GM23338 (cell line): Measurements from ENCODE around the gene DPYSL5. TPM values are rescaled to one million over a fixed set of nuclear protein-coding genes. Genes with fewer than 3 reads are reported as not detected.

Experiments used
- ATAC-seq: fragments of 200-7000 bp; cut with Tn5 transposase; 3 replicates; pipeline ENCODE4 v1.9.1; 2020
- DNase-seq: peaks from one replicate; pipeline ENCODE4 v3.0.0-alpha.2; 2015; ENCODE audit warnings: low spot score
- H2AFZ ChIP-seq: fragments of 200-600 bp; sonication (generic); 2 replicates; pipeline ENCODE4 v1.8.0; 2016; ENCODE audit warnings: antibody characterized with exemption, mild to moderate bottlenecking, moderate library complexity
- H3F3A ChIP-seq: fragments of 200-600 bp; sonication (generic); replicated peaks from 2 replicates; pipeline ENCODE4 v1.8.0; 2017; ENCODE audit warnings: antibody characterized with exemption, mixed run types, low read depth
- H3K27ac ChIP-seq: fragments of 200-600 bp; sonication (generic); 2 replicates; pipeline ENCODE4 v1.6.1; 2016; ENCODE audit warnings: low read depth
- H3K27me3 ChIP-seq: fragments of 200-600 bp; sonication (generic); 2 replicates; pipeline ENCODE4 v1.8.0; 2016; ENCODE audit warnings: mild to moderate bottlenecking, mixed run types, moderate library complexity; ENCODE audit not compliant: insufficient read depth
- H3K36me3 ChIP-seq: fragments of 200-600 bp; sonication (generic); 2 replicates; pipeline ENCODE4 v1.8.0; 2016; ENCODE audit warnings: mild to moderate bottlenecking; ENCODE audit not compliant: insufficient read depth
- H3K4me1 ChIP-seq: fragments of 200-600 bp; sonication (generic); 2 replicates; pipeline ENCODE4 v1.8.0; 2016; ENCODE audit warnings: mild to moderate bottlenecking, moderate library complexity; ENCODE audit not compliant: insufficient read depth
- H3K4me2 ChIP-seq: fragments of 200-600 bp; sonication (generic); 2 replicates; pipeline ENCODE4 v1.7.1; 2017; ENCODE audit warnings: mixed run types
- H3K4me3 ChIP-seq: fragments of 200-600 bp; sonication (generic); 2 replicates; pipeline ENCODE4 v1.6.1; 2016; ENCODE audit warnings: mixed run types
- H3K79me2 ChIP-seq: fragments of 200-600 bp; sonication (generic); replicated peaks from 2 replicates; pipeline ENCODE4 v1.8.0; 2017; ENCODE audit warnings: mild to moderate bottlenecking; ENCODE audit not compliant: insufficient read depth
- H3K9me2 ChIP-seq: fragments of 200-600 bp; sonication (generic); 2 replicates; pipeline ENCODE4 v1.8.0; 2017; ENCODE audit not compliant: insufficient read depth
- H4K20me1 ChIP-seq: fragments of 200-600 bp; sonication (generic); replicated peaks from 2 replicates; pipeline ENCODE4 v1.8.0; 2017; ENCODE audit warnings: mild to moderate bottlenecking; ENCODE audit not compliant: insufficient read depth
- H3K27ac Mint-ChIP-seq: 2 replicates; pipeline ENCODE4 v1.8.0; 2020; ENCODE audit warnings: inconsistent platforms, mild to moderate bottlenecking, moderate library complexity, mixed read lengths
- H3K27me3 Mint-ChIP-seq: 3 replicates; pipeline ENCODE4 v1.8.0; 2022; ENCODE audit warnings: low read depth, mild to moderate bottlenecking, moderate library complexity, mixed read lengths, inconsistent platforms; ENCODE audit not compliant: insufficient read depth, poor library complexity
- H3K36me3 Mint-ChIP-seq: 3 replicates; pipeline ENCODE4 v1.8.0; 2021; ENCODE audit warnings: low read depth, mild to moderate bottlenecking, inconsistent platforms, moderate library complexity, mixed read lengths
- H3K4me1 Mint-ChIP-seq: 3 replicates; pipeline ENCODE4 v1.8.0; 2020; ENCODE audit warnings: mild to moderate bottlenecking, inconsistent platforms, mixed read lengths
- H3K4me3 Mint-ChIP-seq: 3 replicates; pipeline ENCODE4 v1.8.0; 2021; ENCODE audit warnings: moderate library complexity, mild to moderate bottlenecking, inconsistent platforms, mixed read lengths
- H3K9me3 Mint-ChIP-seq: 3 replicates; pipeline ENCODE4 v1.8.0; 2020; ENCODE audit warnings: moderate library complexity, mild to moderate bottlenecking, inconsistent platforms, mixed read lengths
- POLR2AphosphoS5 ChIP-seq: IDR thresholded peaks from 2 replicates; pipeline ENCODE4 v1.6.1; 2016; ENCODE audit warnings: antibody characterized with exemption, low read depth
- ZNF331 ChIP-seq: fragments of 250-450 bp; sonication (Bioruptor Pico); IDR thresholded peaks from 2 replicates; pipeline ENCODE4 v1.5.0; 2020; ENCODE audit warnings: low read depth, mild to moderate bottlenecking, moderate library complexity
- polyA plus RNA-seq: library from polyadenylated mRNA; unstranded; fragments of >200 nt; fragmentation: Nextera tagmentation; extraction: Ambion mirVana; gene quantifications from 2 replicates; pipeline ENCODE4 v1.2.1, GENCODE V29; 2016
- total RNA-seq: library from RNA; depleted of rRNA; stranded (reverse); fragments of >200 nt; shearing (Covaris generic); gene quantifications from 2 replicates; pipeline ENCODE4 v1.2.3, GENCODE V29; 2014
- TF ChIP-seq, protein P1 (sequence below): fragments of 250-450 bp; sonication (Bioruptor Pico); IDR thresholded peaks from 2 replicates; pipeline ENCODE4 v1.5.0; 2020; ENCODE audit warnings: mild to moderate bottlenecking, moderate library complexity
- TF ChIP-seq, protein P2 (sequence below), 2 experiments: fragments of 200-600 bp in 1 of 2; sonication (generic) in 1 of 2; conservative IDR thresholded peaks; 2 replicates each; pipeline versions ENCODE4 v1.5.1 to v1.6.1; 2016 to 2017; ENCODE audit warnings: antibody characterized with exemption in 2 of 2, low read depth in 2 of 2, mild to moderate bottlenecking in 2 of 2, moderate library complexity in 1 of 2

Gene DPYSL5
- total and polyA plus RNA-seq, 2 experiments from 2014 or later: 3.1 to 8.1 TPM

DNA sequence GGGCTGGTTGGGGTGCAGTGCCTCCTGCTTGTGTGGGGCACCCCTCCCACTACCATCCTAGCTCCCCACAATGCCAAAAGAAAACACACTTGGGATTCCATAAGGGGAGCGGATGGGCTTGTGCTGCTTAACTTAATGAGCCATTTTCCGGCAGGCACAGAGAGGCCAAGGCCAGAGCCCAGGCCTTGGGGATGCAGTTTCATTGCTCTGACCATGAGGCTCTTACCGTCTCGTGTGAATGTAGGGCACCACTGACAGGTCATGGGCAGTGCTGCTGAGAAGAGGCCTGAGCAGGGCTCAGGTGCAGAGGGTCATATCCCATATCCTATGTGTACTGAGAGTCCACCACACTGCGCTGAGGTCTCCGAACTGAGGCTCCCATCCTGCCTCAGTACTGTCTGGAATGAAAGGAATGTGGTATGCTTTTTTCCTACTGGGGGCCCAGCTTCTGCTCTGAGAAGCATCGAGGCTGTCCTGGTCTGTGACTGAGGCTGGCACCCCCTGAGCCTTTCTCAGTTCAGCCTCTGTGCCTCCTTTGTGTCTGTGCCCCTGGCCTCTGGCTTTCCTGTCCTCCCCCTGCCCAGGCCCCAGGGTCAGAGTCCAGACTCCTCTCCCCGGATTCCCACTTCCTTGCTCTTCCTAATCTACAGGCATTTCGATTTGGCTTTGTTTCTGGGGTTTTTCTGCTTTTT is 77.3 kb downstream of the DPYSL5 start (continued):
- TF ChIP-seq, protein P1, sequence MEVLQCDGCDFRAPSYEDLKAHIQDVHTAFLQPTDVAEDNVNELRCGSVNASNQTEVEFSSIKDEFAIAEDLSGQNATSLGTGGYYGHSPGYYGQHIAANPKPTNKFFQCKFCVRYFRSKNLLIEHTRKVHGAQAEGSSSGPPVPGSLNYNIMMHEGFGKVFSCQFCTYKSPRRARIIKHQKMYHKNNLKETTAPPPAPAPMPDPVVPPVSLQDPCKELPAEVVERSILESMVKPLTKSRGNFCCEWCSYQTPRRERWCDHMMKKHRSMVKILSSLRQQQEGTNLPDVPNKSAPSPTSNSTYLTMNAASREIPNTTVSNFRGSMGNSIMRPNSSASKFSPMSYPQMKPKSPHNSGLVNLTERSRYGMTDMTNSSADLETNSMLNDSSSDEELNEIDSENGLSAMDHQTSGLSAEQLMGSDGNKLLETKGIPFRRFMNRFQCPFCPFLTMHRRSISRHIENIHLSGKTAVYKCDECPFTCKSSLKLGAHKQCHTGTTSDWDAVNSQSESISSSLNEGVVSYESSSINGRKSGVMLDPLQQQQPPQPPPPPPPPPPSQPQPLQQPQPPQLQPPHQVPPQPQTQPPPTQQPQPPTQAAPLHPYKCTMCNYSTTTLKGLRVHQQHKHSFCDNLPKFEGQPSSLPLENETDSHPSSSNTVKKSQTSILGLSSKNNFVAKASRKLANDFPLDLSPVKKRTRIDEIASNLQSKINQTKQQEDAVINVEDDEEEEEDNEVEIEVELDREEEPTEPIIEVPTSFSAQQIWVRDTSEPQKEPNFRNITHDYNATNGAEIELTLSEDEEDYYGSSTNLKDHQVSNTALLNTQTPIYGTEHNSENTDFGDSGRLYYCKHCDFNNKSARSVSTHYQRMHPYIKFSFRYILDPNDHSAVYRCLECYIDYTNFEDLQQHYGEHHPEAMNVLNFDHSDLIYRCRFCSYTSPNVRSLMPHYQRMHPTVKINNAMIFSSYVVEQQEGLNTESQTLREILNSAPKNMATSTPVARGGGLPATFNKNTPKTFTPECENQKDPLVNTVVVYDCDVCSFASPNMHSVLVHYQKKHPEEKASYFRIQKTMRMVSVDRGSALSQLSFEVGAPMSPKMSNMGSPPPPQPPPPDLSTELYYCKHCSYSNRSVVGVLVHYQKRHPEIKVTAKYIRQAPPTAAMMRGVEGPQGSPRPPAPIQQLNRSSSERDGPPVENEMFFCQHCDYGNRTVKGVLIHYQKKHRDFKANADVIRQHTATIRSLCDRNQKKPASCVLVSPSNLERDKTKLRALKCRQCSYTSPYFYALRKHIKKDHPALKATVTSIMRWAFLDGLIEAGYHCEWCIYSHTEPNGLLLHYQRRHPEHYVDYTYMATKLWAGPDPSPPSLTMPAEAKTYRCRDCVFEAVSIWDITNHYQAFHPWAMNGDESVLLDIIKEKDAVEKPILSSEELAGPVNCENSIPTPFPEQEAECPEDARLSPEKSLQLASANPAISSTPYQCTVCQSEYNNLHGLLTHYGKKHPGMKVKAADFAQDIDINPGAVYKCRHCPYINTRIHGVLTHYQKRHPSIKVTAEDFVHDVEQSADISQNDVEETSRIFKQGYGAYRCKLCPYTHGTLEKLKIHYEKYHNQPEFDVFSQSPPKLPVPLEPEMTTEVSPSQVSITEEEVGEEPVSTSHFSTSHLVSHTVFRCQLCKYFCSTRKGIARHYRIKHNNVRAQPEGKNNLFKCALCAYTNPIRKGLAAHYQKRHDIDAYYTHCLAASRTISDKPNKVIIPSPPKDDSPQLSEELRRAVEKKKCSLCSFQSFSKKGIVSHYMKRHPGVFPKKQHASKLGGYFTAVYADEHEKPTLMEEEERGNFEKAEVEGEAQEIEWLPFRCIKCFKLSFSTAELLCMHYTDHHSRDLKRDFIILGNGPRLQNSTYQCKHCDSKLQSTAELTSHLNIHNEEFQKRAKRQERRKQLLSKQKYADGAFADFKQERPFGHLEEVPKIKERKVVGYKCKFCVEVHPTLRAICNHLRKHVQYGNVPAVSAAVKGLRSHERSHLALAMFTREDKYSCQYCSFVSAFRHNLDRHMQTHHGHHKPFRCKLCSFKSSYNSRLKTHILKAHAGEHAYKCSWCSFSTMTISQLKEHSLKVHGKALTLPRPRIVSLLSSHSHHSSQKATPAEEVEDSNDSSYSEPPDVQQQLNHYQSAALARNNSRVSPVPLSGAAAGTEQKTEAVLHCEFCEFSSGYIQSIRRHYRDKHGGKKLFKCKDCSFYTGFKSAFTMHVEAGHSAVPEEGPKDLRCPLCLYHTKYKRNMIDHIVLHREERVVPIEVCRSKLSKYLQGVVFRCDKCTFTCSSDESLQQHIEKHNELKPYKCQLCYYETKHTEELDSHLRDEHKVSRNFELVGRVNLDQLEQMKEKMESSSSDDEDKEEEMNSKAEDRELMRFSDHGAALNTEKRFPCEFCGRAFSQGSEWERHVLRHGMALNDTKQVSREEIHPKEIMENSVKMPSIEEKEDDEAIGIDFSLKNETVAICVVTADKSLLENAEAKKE: no peak
- TF ChIP-seq POLR2AphosphoS5 (no peak), ZNF331 (CRISPR knock-in tag) (no peak)

DNA sequence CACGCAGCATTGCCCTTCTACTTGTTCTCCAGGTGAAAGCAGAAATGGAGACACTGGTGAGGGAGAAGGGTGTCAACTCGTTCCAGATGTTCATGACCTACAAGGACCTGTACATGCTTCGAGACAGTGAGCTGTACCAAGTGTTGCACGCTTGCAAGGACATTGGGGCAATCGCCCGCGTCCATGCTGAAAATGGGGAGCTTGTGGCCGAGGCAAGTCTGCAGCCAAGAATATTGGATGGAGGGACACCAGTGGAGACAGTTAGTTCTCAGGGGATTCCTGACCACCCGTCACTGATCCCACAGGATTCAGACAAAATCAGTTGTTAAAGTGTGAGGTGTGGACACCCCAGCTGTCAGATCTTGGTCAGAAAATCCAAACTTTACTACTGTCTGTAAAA is 79.3 kb downstream of the DPYSL5 start:
- TF ChIP-seq, protein P2, sequence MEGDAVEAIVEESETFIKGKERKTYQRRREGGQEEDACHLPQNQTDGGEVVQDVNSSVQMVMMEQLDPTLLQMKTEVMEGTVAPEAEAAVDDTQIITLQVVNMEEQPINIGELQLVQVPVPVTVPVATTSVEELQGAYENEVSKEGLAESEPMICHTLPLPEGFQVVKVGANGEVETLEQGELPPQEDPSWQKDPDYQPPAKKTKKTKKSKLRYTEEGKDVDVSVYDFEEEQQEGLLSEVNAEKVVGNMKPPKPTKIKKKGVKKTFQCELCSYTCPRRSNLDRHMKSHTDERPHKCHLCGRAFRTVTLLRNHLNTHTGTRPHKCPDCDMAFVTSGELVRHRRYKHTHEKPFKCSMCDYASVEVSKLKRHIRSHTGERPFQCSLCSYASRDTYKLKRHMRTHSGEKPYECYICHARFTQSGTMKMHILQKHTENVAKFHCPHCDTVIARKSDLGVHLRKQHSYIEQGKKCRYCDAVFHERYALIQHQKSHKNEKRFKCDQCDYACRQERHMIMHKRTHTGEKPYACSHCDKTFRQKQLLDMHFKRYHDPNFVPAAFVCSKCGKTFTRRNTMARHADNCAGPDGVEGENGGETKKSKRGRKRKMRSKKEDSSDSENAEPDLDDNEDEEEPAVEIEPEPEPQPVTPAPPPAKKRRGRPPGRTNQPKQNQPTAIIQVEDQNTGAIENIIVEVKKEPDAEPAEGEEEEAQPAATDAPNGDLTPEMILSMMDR (conservative IDR thresholded peaks at IDR 0.05; ENCODE audit: low read depth in 2 of 2): no peak
- Histone ChIP-seq H3F3A (no peaks in the 10 kb centered on the region), H3K4me3 (no peak overlapping the region), H3K9me2 (no peaks in the 10 kb centered on the region), H3K79me2 (no peaks in the 10 kb centered on the region), H3K4me1 (peaks cover 4% of the 10 kb centered on the region; the same call in 1 of the 2 replicates), H4K20me1 (no peaks in the 10 kb centered on the region), H3K27me3 (no peaks in the 10 kb centered on the region), H3K27ac (no peak overlapping the region), H2AFZ (no peak overlapping the region), H3K36me3 (no peaks in the 10 kb centered on the region), H3K4me2 (no peak overlapping the region)
- H3K4me3 Mint-ChIP-seq: no peak overlapping the region
- H3K27ac Mint-ChIP-seq: no peak overlapping the region
- H3K9me3 Mint-ChIP-seq: no peaks in the 10 kb centered on the region
- peaks cover 19% of the 10 kb centered on the region for H3K4me1 Mint-ChIP-seq
- DNase-seq (no peak), ATAC-seq (no peak)
- H3K27me3 Mint-ChIP-seq: no peaks in the 10 kb centered on the region
- no peaks in the 10 kb centered on the region for H3K36me3 Mint-ChIP-seq
